HG02588 (cell line): Measurements from ENCODE around the gene GORASP2.

Source experiments
- ATAC-seq: cut with Tn5 transposase; IDR thresholded peaks from one replicate; pipeline ENCODE4 v1.9.1; 2021; ENCODE audit warnings: mild to moderate bottlenecking, moderate library complexity; ENCODE audit not compliant: unreplicated experiment

The GORASP2 gene

DNA sequence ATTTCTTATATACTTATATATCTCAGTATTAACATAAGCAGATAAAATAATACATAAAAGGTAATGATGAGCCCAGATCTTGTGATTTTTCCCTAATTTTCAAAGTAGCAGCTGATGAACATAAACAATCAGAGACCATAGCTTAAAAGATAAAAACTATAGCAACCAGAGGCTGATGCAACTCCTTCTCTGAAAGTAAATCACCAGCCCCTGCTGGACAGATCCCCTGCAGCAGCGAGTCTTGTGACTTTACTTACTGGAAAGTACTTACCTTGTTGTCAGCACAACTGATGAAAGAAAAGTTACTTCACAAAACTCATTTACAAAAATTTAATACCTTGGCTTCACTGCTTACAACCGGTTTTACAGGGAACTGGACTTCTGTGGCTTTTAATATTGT is 67.3 kb downstream of the GORASP2 start:
- ATAC-seq: no peak

DNA sequence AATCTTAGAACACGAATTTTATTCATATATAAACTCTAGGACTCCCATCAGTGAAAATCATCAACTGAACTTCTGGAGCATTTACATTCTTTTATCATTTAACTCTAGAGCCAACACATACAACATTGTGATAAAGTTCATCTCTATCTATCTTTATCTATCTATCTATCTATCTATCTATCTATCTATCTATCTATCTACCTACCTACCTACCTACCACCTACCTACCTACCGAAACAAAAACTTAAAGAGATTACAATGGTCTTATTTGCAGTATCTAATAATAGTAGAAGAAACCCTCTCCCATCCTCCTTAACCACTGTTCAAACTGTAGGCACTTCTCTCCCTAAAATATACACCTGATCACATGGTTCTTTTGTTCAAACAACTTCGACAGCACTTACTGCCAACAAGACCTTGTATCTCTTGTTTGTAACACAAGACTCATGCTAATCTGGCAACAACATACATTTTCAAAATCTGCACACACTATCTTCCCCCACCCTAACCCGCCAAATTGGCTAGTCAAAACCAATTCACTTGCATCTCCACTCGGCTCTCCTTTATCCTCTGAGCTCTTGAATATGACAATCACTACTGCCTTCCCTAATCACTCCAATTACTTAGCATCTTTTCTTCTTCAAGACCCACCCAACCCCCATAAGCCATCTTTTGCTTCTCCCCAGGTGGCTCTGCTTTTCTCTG is 69.0 kb downstream of the GORASP2 start:
- ATAC-seq: no peak

DNA sequence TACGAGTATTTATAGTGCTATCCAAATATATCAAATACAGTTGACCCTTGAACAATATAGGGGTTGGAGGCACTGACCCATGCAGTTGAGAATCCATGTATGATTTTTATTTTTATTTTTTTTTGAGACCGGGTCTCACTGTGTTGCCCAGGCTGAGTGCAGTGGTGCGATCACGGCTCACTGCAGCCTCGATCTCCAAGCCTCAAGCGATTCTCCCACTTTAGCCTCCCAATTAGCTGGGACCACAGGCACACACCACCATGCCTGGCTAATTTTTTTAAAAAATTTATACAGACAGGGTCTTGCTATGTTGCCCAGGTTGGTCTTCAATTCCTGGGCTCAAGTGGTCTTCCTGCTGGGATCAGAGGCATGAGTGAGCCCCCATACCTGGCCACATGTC is 70.6 kb downstream of the GORASP2 start:
- no peak for ATAC-seq

DNA sequence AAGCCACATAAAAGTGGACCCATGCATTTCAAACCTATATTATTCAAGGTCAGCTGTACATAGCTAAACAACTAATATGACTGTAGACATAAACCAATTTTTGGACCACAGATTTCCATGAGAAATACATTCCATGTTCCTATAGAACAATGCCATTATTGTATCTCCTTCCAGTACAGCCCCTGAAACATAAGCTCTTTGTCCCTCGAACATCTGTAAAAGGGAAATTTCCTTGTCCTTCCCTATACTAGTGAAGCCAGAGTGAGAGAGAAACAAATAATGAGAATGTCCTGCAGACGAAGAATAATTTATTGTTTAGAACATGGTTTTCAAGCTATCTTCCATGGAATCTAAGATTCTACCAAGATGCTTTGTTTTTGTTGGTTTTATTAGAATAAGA is 75.3 kb downstream of the GORASP2 start:
- ATAC-seq: no peak

DNA sequence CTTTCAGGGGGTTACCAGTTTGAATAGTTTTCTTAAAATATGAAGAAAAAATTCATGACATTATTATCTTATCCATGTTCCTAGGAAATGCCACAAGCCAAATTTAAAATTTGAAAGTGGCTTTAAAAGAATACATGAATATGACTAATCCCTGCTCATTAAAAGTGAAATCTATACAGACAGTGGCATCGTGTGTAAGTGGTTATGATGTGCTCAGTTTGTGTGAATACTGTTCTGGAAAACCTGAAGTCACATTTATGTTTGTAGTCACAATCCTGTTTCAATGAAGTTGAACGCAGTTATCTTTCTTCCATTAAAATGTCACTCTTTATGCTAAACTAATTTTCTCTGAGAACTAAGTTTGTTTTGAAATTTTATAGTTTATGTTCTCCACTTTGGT is 75.8 kb downstream of the GORASP2 start:
- no peak for ATAC-seq

DNA sequence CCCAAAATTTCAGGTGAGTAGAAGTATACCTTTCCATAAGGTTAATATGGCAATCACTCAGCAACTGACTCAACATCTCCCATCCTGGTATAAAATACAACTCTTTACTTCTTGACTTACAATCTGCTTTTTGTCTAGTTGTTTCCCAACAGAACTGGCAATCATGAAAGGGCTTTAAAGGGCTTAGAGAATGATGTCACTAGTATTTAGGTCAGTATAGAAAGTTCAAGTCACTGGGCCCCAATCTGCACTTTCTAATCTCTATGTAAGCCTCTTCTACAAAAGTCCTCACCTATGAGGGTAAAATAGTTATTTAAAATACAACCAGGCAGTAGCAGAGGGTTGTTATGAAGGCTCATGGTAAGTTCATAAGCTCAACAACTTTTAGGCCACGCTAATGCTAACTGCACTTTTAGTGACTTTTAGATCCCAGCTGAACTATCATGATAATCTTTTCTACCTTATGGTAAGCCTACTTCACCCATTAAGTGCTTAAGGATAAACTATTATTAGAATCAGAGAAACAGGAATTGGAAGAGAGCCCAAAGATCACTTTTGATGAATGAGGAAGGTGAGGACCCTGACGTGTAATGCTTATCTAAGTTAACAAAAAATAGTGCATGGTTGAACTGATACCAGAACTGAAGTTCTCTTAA is 79.6 kb downstream of the GORASP2 start:
- no peak for ATAC-seq

DNA sequence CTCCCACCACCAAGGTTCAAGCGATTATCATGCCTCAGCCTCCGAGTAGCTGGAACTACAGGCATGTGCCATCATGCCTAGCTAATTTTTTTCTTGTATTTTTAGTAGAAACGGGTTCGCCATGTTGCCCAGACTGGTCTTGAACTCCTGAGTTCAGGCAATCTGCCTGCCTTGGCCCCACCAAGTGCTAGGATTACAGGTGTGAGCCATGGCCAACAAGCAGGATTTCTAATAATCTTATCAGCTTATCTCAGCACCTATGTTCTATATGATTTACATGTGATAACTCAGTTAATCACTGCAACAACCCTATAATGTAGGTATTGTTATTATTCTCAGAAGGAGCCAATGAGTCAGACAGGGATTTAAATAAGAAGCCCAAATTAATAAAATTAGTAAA is 80.3 kb downstream of the GORASP2 start:
- no peak for ATAC-seq

DNA sequence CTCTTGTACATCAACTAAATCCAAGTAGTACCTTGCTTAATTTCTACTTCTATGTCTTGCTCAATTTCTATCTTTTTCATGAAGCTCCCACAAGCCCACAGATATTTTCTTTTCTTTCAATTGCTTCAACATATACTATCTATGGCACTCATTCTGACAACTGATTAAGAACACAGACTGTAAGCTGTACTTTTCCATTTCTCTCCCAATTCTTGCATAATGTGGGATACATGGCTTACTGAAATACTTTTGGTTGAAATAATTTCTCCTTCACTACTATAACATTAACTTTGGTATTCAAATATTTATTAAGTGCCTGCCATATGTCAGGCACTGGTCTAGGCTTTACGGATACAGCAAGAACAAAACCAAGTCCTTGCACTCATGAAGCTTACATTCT is 84.8 kb downstream of the GORASP2 start:
- no peak for ATAC-seq

DNA sequence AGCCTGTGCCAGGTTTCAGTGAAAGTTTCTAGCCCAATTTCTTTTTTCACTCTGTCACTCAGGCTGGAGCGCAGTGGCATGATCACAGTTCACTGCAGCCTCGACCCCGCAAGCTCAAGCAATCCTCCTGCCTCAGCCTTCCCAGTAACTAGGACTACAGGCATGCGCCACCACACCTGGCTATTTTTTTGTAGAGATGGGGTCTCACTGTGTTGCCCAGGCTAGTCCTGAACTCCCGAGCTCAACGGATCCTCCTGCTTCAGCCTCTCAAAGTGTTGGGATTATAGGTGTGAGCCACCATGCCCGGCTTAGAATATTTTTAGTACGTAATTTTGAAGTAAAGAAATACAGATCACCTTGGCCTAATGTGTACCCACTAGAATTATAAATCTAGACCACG is 87.1 kb downstream of the GORASP2 start:
- ATAC-seq: no peak
